ENCODE data around the gene PRMT7. TPM values are rescaled to one million over a fixed set of nuclear protein-coding genes. Genes with fewer than 3 reads are reported as not detected.

The PRMT7 gene
- polyA plus RNA-seq, 1 donor (not counting 4 experiments of a cell fraction or from before 2014, with no cell fraction given): 27.4 TPM

DNA sequence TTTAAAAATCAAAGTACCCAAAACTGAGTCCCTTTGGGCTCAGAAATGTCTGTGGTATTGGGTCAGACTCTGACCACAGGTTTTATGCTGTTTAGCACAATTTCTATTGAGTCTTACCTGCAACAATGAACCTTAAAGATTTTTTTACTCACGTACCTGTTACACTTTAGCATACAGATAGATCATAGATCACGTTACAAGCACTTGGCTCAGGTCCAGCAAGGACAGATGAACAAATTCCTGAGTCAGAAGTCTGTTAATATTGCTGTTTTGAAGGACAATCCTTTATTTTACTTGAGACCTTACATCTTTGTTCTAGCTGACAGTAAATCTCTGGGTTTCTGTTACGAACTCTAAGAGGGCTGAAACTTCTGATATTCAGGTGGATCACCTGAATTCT lies 12.9 kb upstream of the PRMT7 start:
- Histone ChIP-seq H3K79me2 (ENCODE audit: control insufficient read depth, insufficient read depth, low read length) (peaks cover 2% of the 10 kb centered on the region), H2AFZ (ENCODE audit: control insufficient read depth, low read length) (no peak overlapping the region), H3K36me3 (ENCODE audit: control insufficient read depth in 2 of 2, extremely low read depth in 1 of 2, insufficient read depth in 2 of 2, low read length in 2 of 2) (peaks cover 26 to 57% of the 10 kb centered on the region in 2 experiments), H3K27ac (ENCODE audit: control insufficient read depth, insufficient read depth, low read length) (peak overlapping the region; percentile 92), H3K9me1 (ENCODE audit: control insufficient read depth, extremely low read depth, insufficient read depth, low read length) (no peaks in the 10 kb centered on the region), H3K9me3 (ENCODE audit: control insufficient read depth, low read depth, low read length) (no peaks in the 10 kb centered on the region), H3K4me1 (ENCODE audit: control insufficient read depth, extremely low read depth, insufficient read depth, low read length) (peaks cover 35% of the 10 kb centered on the region), H4K20me1 (ENCODE audit: control insufficient read depth, extremely low read depth, insufficient read depth, low read length) (peaks cover 9% of the 10 kb centered on the region), H3K9ac (ENCODE audit: control insufficient read depth, extremely low read depth, insufficient read depth, low read length) (no peak overlapping the region), H3K27me3 (ENCODE audit: control insufficient read depth, extremely low read depth, insufficient read depth, low read length) (no peaks in the 10 kb centered on the region), H3K4me3 (ENCODE audit: control insufficient read depth in 2 of 3, extremely low read depth in 1 of 3, insufficient read depth in 2 of 3, low read depth in 1 of 3, low read length in 3 of 3) (no peak overlapping the region), H3K4me2 (ENCODE audit: control insufficient read depth, extremely low read depth, insufficient read depth, low read depth, low read length) (no peak overlapping the region)
- no peak for DNase-seq (ENCODE audit: low read depth, low spot score)
- TF ChIP-seq, protein P1, sequence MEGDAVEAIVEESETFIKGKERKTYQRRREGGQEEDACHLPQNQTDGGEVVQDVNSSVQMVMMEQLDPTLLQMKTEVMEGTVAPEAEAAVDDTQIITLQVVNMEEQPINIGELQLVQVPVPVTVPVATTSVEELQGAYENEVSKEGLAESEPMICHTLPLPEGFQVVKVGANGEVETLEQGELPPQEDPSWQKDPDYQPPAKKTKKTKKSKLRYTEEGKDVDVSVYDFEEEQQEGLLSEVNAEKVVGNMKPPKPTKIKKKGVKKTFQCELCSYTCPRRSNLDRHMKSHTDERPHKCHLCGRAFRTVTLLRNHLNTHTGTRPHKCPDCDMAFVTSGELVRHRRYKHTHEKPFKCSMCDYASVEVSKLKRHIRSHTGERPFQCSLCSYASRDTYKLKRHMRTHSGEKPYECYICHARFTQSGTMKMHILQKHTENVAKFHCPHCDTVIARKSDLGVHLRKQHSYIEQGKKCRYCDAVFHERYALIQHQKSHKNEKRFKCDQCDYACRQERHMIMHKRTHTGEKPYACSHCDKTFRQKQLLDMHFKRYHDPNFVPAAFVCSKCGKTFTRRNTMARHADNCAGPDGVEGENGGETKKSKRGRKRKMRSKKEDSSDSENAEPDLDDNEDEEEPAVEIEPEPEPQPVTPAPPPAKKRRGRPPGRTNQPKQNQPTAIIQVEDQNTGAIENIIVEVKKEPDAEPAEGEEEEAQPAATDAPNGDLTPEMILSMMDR (optimal IDR thresholded peaks at IDR 0.05 in 1 of 3, IDR thresholded peaks at IDR 0.05 in 1 of 3, conservative IDR thresholded peaks at IDR 0.05 in 1 of 3; ENCODE audit: extremely low read depth in 1 of 3, insufficient read depth in 2 of 3, low read length in 3 of 3): no peak
- no peak for TF ChIP-seq EZH2 (IDR thresholded peaks at IDR 0.05; ENCODE audit: low read length)
- no peak for FAIRE-seq
- dilution Hi-C loops (cut with MboI; ENCODE audit: extremely low pct_ligation_motif_present, low sequenced_read_pairs): no loop called here

DNA sequence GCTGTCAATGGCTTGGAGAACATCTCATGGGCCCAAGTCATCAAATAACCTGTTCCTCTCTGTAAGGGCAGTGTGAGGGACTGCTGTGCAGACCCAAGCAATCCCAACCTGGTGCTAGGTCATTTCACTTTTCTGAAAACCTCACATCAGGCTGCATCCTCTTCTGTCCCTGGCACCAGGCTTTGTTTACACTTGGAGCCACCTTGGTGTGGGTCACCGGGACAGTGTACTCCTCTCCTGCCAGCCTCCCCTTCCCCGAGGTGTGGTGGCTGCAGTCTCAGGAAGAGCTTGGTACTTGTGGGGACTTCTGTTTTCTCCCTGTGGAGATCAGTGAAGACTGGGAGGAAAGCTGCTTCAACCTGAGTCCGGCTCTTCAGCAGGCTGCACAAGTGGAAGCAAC lies 12.5 kb upstream of the PRMT7 start:
- Histone ChIP-seq H3K36me3 (ENCODE audit: control insufficient read depth in 2 of 2, extremely low read depth in 1 of 2, insufficient read depth in 2 of 2, low read length in 2 of 2) (peaks cover 26 to 60% of the 10 kb centered on the region in 2 experiments), H3K4me2 (ENCODE audit: control insufficient read depth, extremely low read depth, insufficient read depth, low read depth, low read length) (peak overlapping the region; percentile 57), H3K9ac (ENCODE audit: control insufficient read depth, extremely low read depth, insufficient read depth, low read length) (no peak overlapping the region), H3K27ac (ENCODE audit: control insufficient read depth, insufficient read depth, low read length) (peak overlapping the region; percentile 92), H3K9me3 (ENCODE audit: control insufficient read depth, low read depth, low read length) (no peaks in the 10 kb centered on the region), H2AFZ (ENCODE audit: control insufficient read depth, low read length) (no peak overlapping the region), H3K4me1 (ENCODE audit: control insufficient read depth, extremely low read depth, insufficient read depth, low read length) (peaks cover 35% of the 10 kb centered on the region), H3K79me2 (ENCODE audit: control insufficient read depth, insufficient read depth, low read length) (peaks cover 2% of the 10 kb centered on the region), H4K20me1 (ENCODE audit: control insufficient read depth, extremely low read depth, insufficient read depth, low read length) (peaks cover 9% of the 10 kb centered on the region), H3K4me3 (ENCODE audit: control insufficient read depth in 2 of 3, extremely low read depth in 1 of 3, insufficient read depth in 2 of 3, low read depth in 1 of 3, low read length in 3 of 3) (no peak overlapping the region), H3K27me3 (ENCODE audit: control insufficient read depth, extremely low read depth, insufficient read depth, low read length) (no peaks in the 10 kb centered on the region), H3K9me1 (ENCODE audit: control insufficient read depth, extremely low read depth, insufficient read depth, low read length) (no peaks in the 10 kb centered on the region)
- no peak for TF ChIP-seq EZH2 (IDR thresholded peaks at IDR 0.05; ENCODE audit: low read length)
- TF ChIP-seq, protein P1 (optimal IDR thresholded peaks at IDR 0.05 in 1 of 3, IDR thresholded peaks at IDR 0.05 in 1 of 3, conservative IDR thresholded peaks at IDR 0.05 in 1 of 3; ENCODE audit: extremely low read depth in 1 of 3, insufficient read depth in 2 of 3, low read length in 3 of 3): no peak
- DNase-seq (ENCODE audit: low read depth, low spot score) (no peak), FAIRE-seq (no peak)
- dilution Hi-C loops (cut with MboI; ENCODE audit: extremely low pct_ligation_motif_present, low sequenced_read_pairs): no loop called here

Measured in keratinocyte (primary cell).